KMS-11 (cell line): ENCODE results near the gene KLHL33.

Source experiments
- H2AFZ ChIP-seq: fragments of 200-600 bp; sonication (generic); 2 replicates; pipeline ENCODE4 v1.6.1; 2016; ENCODE audit warnings: antibody characterized with exemption, mixed run types, low read depth
- H3K27ac ChIP-seq: fragments of 200-600 bp; sonication (generic); 2 replicates; pipeline ENCODE4 v1.6.1; 2016; ENCODE audit warnings: mild to moderate bottlenecking, mixed run types
- H3K27me3 ChIP-seq: fragments of 200-600 bp; sonication (generic); 2 replicates; pipeline ENCODE4 v1.6.1; 2017; ENCODE audit warnings: mild to moderate bottlenecking, low read depth, mixed run types, moderate library complexity; ENCODE audit not compliant: insufficient read depth
- H3K36me3 ChIP-seq: fragments of 200-600 bp; sonication (generic); 2 replicates; pipeline ENCODE4 v1.6.1; 2017; ENCODE audit warnings: mild to moderate bottlenecking, mixed run types; ENCODE audit not compliant: insufficient read depth
- H3K4me1 ChIP-seq: fragments of 200-600 bp; sonication (generic); 2 replicates; pipeline ENCODE4 v1.6.1; 2016; ENCODE audit warnings: mild to moderate bottlenecking, low read depth, mixed run types; ENCODE audit not compliant: poor library complexity, severe bottlenecking
- H3K4me2 ChIP-seq: fragments of 200-600 bp; sonication (generic); 2 replicates; pipeline ENCODE4 v1.7.0; 2016; ENCODE audit warnings: mild to moderate bottlenecking, mixed run types
- H3K4me3 ChIP-seq: fragments of 200-600 bp; sonication (generic); IDR thresholded peaks from 2 replicates; pipeline ENCODE4 v1.6.1; 2017; ENCODE audit warnings: low read depth, low read length, mixed read lengths; ENCODE audit not compliant: insufficient read depth
- H3K79me2 ChIP-seq: fragments of 200-600 bp; sonication (generic); 2 replicates; pipeline ENCODE4 v1.6.1; 2016; ENCODE audit warnings: low read depth, mixed run types; ENCODE audit not compliant: insufficient read depth
- H3K9ac ChIP-seq: fragments of 200-600 bp; sonication (generic); 2 replicates; pipeline ENCODE4 v1.6.1; 2016; ENCODE audit warnings: mild to moderate bottlenecking, mixed run types
- H4K20me1 ChIP-seq: fragments of 200-600 bp; sonication (generic); 2 replicates; pipeline ENCODE4 v1.6.1; 2016; ENCODE audit warnings: mild to moderate bottlenecking, mixed run types; ENCODE audit not compliant: insufficient read depth
- TF ChIP-seq, protein P1 (sequence below): fragments of 200-600 bp; sonication (generic); conservative IDR thresholded peaks from 2 replicates; pipeline ENCODE4 v1.6.1; 2017; ENCODE audit warnings: low read depth, mild to moderate bottlenecking, antibody characterized with exemption, low read length, moderate library complexity, mixed read lengths

Gene KLHL33

DNA sequence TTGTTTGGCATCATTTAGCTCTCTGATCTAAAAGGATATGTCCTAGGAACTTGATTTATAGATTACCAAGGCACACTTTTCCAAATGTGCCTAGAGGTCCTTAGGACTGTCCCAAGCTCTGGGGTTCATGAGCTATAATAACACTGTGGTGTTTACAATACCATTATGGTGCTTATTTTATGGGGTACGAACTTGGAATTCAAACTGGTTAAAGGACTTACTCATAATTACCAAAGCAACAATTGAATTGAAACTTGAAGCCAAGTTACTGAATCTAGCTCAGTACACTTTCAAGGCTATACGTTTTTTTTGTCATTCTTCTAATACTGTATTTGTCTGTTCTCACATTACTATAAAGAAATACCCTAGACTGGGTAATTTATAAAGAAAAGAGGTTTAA, 13.1 kb downstream of the KLHL33 start:
- H3K27ac ChIP-seq, result no peak overlapping the region
- no peaks in the 10 kb centered on the region for H3K79me2 ChIP-seq
- H3K9ac ChIP-seq, result no peak overlapping the region
- TF ChIP-seq, protein P1, sequence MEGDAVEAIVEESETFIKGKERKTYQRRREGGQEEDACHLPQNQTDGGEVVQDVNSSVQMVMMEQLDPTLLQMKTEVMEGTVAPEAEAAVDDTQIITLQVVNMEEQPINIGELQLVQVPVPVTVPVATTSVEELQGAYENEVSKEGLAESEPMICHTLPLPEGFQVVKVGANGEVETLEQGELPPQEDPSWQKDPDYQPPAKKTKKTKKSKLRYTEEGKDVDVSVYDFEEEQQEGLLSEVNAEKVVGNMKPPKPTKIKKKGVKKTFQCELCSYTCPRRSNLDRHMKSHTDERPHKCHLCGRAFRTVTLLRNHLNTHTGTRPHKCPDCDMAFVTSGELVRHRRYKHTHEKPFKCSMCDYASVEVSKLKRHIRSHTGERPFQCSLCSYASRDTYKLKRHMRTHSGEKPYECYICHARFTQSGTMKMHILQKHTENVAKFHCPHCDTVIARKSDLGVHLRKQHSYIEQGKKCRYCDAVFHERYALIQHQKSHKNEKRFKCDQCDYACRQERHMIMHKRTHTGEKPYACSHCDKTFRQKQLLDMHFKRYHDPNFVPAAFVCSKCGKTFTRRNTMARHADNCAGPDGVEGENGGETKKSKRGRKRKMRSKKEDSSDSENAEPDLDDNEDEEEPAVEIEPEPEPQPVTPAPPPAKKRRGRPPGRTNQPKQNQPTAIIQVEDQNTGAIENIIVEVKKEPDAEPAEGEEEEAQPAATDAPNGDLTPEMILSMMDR, result no peak
- no peaks in the 10 kb centered on the region for H3K36me3 ChIP-seq
- H4K20me1 ChIP-seq, result no peaks in the 10 kb centered on the region
- no peak overlapping the region for H2AFZ ChIP-seq
- H3K4me2 ChIP-seq, result no peak overlapping the region
- H3K4me1 ChIP-seq, result no peaks in the 10 kb centered on the region
- H3K4me3 ChIP-seq, result no peak overlapping the region
- H3K27me3 ChIP-seq, result no peaks in the 10 kb centered on the region

DNA sequence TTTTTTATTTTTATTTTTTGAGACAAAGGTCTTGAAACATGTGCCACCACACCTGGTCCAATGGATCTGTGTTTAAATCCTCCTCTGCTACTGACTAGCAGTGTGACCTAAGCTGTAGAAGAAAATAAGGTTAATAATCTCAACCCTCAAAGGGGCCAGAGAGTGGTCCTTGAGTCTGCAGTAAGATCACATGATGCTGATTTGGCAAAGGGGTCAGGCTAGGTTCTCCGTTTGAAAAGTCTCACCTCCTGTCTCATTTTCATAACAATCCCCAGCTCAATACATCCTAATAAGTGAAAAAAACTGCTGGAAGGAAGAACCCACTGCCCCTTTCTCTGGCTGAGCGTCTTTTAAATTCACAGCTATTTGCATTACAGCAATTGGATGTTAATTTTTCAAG, 14.7 kb downstream of the KLHL33 start:
- H3K4me2 ChIP-seq, result no peak overlapping the region
- no peaks in the 10 kb centered on the region for H3K36me3 ChIP-seq
- TF ChIP-seq, protein P1, result no peak
- no peaks in the 10 kb centered on the region for H4K20me1 ChIP-seq
- H3K27ac ChIP-seq, result no peak overlapping the region
- H3K9ac ChIP-seq, result no peak overlapping the region
- no peaks in the 10 kb centered on the region for H3K27me3 ChIP-seq
- H2AFZ ChIP-seq, result no peak overlapping the region
- H3K79me2 ChIP-seq, result no peaks in the 10 kb centered on the region
- H3K4me3 ChIP-seq, result no peak overlapping the region
- no peaks in the 10 kb centered on the region for H3K4me1 ChIP-seq

DNA sequence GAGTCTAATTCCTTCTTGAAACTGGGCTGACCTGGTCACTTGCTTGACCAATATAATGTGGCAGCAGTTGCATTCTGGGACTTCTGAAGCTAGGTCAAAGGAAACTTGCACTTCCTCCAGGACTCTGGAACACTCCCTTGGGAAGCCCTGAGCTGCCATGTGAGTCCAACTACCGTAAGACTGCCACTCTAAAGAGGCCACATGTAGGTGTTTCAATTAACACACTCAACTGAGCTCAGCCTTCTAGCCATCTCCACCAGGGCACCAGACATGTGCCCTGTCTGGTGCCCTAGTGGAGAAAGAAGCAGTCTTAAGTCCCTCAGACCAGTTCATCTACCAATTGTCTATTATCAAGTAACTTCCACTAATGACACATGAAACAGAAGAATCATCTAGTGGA, 16.5 kb downstream of the KLHL33 start:
- H3K27ac ChIP-seq, result no peak overlapping the region

DNA sequence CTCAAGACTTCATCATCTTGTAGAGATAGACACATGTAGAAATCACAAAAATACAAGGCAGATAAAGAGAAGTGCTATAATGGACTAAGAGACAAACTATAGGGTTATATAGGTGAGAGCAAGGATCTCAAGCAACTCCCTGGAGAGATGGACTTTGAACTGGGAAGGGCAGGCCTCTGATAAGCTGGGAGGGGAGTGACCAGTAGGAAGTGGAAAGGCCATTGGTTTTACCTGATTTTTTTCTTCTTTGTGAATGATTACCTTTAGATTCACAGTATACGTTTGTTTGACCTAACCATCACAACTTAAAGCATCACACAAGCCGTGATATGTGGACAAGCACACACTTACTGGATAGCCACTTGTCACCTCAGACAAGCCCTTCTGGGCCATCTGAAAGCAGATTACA, 17.5 kb downstream of the KLHL33 start:
- peaks cover 16% of the 10 kb centered on the region for H3K4me1 ChIP-seq
- H3K4me2 ChIP-seq, result no peak overlapping the region
- H3K9ac ChIP-seq, result no peak overlapping the region
- no peak overlapping the region for H3K4me3 ChIP-seq
- H3K79me2 ChIP-seq, result no peaks in the 10 kb centered on the region
- no peaks in the 10 kb centered on the region for H4K20me1 ChIP-seq
- TF ChIP-seq, protein P1, result no peak
- no peaks in the 10 kb centered on the region for H3K36me3 ChIP-seq
- H2AFZ ChIP-seq, result no peak overlapping the region
- no peaks in the 10 kb centered on the region for H3K27me3 ChIP-seq
- no peak overlapping the region for H3K27ac ChIP-seq

More for the DNA sequence above, 16.5 kb downstream of the KLHL33 start:
- Histone ChIP-seq H2AFZ (no peak overlapping the region), H4K20me1 (no peaks in the 10 kb centered on the region), H3K4me1 (peaks cover 10% of the 10 kb centered on the region), H3K36me3 (no peaks in the 10 kb centered on the region), H3K79me2 (no peaks in the 10 kb centered on the region), H3K4me2 (no peak overlapping the region), H3K9ac (no peak overlapping the region), H3K4me3 (no peak overlapping the region), H3K27me3 (no peaks in the 10 kb centered on the region)
- TF ChIP-seq, protein P1, result no peak
